MG63 (cell line): ENCODE data around the gene EIF4EBP2. TPM values are rescaled to one million over a fixed set of nuclear protein-coding genes. Genes with fewer than 3 reads are reported as not detected.
A peak's percentile ranks its signal among the peaks of the same experiment; 100 is the strongest.

Experiments
- DNase-seq: peaks from one replicate; pipeline ENCODE4 v3.0.0-alpha.2; 2020
- H3K27me3 ChIP-seq: fragments of 250-450 bp; sonication (Bioruptor Pico); 2 replicates; pipeline ENCODE4 v1.5.1; 2020; ENCODE audit warnings: mild to moderate bottlenecking, moderate library complexity
- H3K36me3 ChIP-seq: fragments of 250-450 bp; sonication (Bioruptor Pico); 2 replicates; pipeline ENCODE4 v1.5.1; 2020; ENCODE audit warnings: mild to moderate bottlenecking, moderate library complexity
- H3K4me3 ChIP-seq: fragments of 250-450 bp; sonication (Bioruptor Pico); 2 replicates; pipeline ENCODE4 v1.5.1; 2020; ENCODE audit warnings: mild to moderate bottlenecking, moderate library complexity
- H3K9me3 ChIP-seq: fragments of 250-450 bp; sonication (Bioruptor Pico); 2 replicates; pipeline ENCODE4 v1.5.1; 2020; ENCODE audit warnings: mild to moderate bottlenecking, moderate library complexity
- total RNA-seq: library from RNA; depleted of rRNA; stranded (reverse); fragments of >200 nt; shearing (Covaris generic); gene quantifications from 2 replicates; pipeline ENCODE4 v1.2.3, GENCODE V29; 2014; ENCODE audit warnings: low replicate concordance; rRNA removed

Gene EIF4EBP2, protein sequence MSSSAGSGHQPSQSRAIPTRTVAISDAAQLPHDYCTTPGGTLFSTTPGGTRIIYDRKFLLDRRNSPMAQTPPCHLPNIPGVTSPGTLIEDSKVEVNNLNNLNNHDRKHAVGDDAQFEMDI
- 5.1 and 6.1 TPM in 2 replicates for total RNA-seq

DNA sequence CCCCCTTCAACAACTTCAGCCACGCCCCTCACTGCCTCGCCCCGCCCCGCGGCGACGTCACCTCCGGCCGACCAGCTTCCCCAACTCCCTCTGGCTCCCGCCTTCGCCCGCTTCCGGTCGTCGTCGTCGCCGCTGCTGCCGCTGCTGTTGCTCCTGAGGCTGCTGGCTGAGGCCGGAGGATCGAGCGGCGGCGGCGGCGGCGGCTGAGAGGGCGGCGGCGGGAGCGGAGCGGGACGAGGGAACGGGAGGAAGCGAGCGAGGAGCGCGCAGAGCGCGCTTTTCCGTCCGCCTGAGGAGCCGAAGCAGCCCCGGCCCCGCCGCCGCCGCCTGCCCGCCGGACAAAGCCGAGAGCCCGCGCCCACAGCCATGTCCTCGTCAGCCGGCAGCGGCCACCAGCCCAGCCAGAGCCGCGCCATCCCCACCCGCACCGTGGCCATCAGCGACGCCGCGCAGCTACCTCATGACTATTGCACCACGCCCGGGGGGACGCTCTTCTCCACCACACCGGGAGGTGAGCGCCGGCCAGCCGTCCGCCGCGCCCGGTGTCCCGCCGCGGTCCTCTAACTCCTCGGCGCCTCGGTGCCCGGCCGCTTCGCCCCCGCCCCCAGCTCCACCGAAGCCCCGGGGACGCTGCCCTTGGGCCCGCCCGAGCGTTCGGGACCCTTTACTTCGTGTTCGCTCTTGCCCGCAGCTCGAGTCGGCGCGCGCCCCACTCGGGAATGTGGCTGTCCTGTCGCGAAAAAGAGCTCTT, at the start of gene EIF4EBP2:
Gene EIF4EBP2, plus strand, starts transcription at position 110 of the 751 bp plus-strand sequence. Its CDS starts 257 bp downstream, at position 367.
- H3K27me3 ChIP-seq = no peaks in the 10 kb centered on the region
- peak; percentile 95 for DNase-seq
- H3K36me3 ChIP-seq = peaks cover 4% of the 10 kb centered on the region; the same call in 1 of the 2 replicates
- no peaks in the 10 kb centered on the region for H3K9me3 ChIP-seq
- H3K4me3 ChIP-seq = peak within 1 kb of the TSS; percentile 72

DNA sequence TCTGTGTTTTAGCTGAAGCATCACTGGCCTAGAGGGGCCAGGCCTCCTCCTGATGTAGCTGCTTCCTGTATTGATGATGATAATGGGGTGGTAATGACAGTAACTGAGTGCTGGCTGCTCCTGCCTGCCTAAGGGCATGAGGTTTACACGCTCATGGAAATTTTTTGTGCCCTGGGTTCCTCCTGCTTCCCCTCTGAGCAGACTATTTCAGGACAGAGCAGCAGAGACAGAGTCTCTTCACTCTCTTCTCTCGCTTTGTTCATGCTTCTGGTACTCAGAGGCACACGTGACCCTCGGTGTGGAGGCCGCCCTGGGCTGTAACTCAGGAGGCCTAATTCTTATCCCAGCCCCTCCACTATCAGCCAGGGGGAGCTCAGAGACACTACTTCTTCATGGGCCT, 49.4 kb upstream of the EIF4EBP2 start:
- Histone ChIP-seq H3K9me3 (no peaks in the 10 kb centered on the region), H3K27me3 (no peaks in the 10 kb centered on the region), H3K4me3 (no peak overlapping the region), H3K36me3 (no peaks in the 10 kb centered on the region)
- no peak for DNase-seq

DNA sequence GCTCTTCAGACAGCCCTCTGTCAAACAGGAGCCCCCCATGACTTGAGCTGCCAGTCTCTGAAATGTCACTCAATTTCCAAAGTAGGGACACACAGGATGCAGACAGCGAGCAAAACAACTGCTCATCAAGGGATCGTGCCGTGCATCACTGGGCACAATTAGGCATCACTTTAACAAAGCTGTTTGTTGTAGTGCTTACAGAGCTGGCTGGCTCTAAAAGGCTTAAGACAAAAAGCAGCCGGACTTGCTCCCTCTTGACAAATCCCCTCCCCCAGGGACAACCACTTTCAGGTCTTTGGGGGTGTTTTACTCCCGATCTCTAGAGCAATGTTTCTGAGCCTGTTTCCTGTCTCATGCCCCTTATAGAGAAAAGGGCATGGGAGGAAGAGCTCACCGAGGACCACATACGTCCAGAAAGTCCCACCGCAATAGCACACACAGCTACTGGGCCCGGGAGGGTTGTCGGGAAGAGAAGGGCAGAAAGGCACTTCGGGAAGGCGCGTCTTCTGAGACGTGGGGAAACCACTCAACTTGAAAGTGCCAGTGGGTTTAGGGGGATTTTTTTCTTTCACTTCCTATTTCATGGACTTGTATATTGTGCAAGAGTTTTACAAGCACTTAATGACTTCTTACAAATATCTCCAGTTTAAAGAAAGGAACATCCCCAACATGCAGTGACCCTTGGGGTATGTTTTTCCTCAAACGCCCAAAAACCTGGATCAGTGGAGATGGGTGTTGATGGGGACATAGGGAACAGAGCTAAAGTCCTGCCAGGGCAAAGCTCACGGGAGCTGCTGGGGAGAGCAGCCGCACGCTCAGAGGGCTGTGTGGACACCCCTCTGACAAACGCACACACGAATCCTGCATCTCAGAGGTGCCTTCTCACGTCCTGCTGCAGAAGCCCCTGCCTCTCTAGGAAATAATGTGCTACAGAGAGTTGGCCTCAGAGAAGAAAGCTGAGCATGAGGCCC, 48.6 kb upstream of the EIF4EBP2 start:
- H3K27me3 ChIP-seq = no peaks in the 10 kb centered on the region
- no peak overlapping the region for H3K4me3 ChIP-seq
- no peak for DNase-seq

DNA sequence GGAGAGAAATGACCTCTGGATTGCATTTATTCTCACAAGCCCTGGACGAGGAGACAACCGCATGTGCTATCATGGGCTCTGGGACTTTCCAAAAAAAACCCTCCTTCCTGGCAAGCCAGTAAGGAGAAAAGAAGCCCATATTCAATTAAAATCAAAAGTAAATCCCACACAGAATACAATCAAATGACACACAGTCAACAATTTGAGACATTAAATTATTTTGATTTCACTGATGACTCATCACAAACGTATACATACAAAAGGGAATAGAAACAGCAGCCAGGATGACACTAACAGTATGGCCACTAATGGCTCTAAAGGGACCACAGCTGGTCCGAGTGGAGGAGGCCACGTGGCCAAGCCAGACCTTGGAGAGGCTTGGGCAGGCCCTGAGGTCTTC, 46.4 kb upstream of the EIF4EBP2 start:
- H3K36me3 ChIP-seq = no peaks in the 10 kb centered on the region
- H3K27me3 ChIP-seq = no peaks in the 10 kb centered on the region
- no peak overlapping the region for H3K4me3 ChIP-seq
- H3K9me3 ChIP-seq = no peaks in the 10 kb centered on the region
- peak; percentile 56 for DNase-seq

More for the DNA sequence above, 48.6 kb upstream of the EIF4EBP2 start:
- Histone ChIP-seq H3K36me3 (no peaks in the 10 kb centered on the region), H3K9me3 (no peaks in the 10 kb centered on the region)

DNA sequence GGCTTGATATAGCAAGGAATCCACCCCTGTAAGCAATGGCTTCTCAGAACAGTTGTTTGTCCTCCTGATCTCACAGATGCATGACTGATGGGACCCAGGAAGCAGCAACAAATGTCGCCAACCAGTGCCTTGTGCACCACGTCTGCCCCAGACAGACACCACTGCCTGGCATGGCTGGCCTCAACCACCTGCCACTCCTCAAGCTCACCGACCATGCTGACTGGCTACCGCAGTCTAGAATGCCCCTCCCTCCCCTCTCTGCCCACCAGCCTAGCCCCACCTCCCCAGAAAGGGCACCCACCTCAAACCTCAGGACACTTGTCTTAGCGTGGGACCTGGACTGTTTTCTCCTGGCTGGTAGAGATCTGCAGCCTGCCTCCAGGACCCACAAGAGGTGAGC, 45.5 kb upstream of the EIF4EBP2 start:
- no peaks in the 10 kb centered on the region for H3K9me3 ChIP-seq

DNA sequence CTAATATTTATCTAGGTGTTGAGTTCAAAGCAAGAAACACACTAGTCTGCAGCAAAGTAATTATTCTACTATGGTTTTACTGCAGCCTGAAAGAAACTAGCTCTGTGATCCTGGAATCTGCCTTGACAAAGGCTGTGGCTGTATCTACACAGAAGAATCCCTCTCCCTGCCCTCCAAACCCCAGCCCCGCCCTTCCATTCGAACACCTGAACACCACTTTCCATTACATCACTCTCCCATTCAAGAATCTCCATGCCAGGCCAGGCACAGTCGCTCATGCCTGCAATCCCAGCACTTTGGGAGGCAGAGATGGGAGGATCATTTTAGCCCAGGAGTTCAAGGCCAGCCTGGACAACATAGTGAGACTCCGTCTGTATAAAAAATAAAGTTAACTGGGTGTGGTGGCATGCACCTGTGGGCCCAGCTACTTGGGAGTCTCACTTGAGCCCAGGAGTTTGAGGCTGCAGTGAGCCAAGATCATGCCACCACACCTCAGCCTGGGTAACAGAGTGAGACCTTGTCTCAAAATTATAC, 44.9 kb upstream of the EIF4EBP2 start:
- no peak for DNase-seq
- H3K9me3 ChIP-seq = no peaks in the 10 kb centered on the region
- no peak overlapping the region for H3K4me3 ChIP-seq
- H3K36me3 ChIP-seq = no peaks in the 10 kb centered on the region
- no peaks in the 10 kb centered on the region for H3K27me3 ChIP-seq

More for the DNA sequence above, 45.5 kb upstream of the EIF4EBP2 start:
- no peak overlapping the region for H3K4me3 ChIP-seq
- no peaks in the 10 kb centered on the region for H3K36me3 ChIP-seq
- H3K27me3 ChIP-seq = no peaks in the 10 kb centered on the region
- no peak for DNase-seq

DNA sequence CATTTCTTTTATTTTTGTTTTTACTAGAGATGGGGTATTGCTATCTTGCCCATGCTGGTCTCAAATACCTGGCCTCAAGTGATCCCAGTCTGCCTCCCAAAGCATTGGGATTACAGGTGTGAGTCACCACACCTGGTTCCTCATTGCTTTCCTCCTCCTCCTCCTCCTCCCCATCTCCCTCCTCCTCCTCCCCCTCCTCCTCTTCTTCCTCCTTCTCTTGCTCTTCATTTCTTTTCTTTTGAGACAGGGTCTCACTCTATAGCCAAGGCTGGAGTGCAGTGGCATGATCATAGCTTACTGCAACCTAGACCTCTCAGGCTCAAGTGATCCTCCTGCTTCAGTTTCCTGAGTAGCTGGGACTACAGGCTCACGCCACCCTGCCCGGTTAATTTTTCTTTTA, 43.7 kb upstream of the EIF4EBP2 start:
- Histone ChIP-seq H3K9me3 (no peaks in the 10 kb centered on the region), H3K27me3 (no peaks in the 10 kb centered on the region), H3K36me3 (no peaks in the 10 kb centered on the region), H3K4me3 (no peak overlapping the region)
- no peak for DNase-seq

DNA sequence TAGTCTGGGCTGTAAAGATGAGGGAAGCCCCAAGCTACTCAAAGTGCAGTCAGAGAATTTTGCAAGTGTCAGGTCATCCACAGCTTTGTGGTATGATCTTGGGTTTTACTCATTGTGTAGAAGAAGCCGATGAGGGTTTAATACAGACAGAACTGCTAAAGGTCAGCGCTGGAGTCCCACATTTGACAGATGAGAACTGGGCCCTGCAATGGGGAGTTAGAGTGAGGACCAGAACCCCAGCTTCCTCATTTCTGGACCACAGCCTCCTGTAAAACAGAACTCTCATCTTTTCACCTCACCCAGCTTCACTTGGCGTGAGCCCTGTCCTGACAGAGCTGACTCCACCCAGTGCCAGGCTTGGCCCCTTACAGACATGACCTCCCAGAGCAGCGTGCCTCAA, 41.6 kb upstream of the EIF4EBP2 start:
- H3K4me3 ChIP-seq = no peak overlapping the region
- no peaks in the 10 kb centered on the region for H3K36me3 ChIP-seq
- DNase-seq = no peak
- no peaks in the 10 kb centered on the region for H3K27me3 ChIP-seq
- no peaks in the 10 kb centered on the region for H3K9me3 ChIP-seq

DNA sequence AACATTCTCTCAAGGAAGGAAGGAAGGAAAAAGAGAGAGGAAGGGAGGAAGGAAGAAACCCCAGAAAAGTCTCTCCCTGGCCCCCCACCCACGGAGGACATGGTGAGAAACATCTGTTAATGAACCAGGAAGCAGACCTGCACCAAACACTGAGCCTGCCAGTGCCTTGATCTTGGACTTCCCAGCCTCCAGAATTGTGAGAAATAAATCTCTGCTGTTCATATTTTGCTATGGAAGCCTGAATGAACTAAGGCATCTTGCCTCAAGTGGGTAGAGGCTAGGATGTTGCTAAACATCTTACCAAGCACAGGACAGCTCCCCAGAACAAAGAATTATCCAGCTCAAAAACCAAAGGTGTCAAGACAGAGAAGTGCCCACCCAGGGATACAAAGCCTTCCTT, 40.7 kb upstream of the EIF4EBP2 start:
- no peak overlapping the region for H3K4me3 ChIP-seq
- no peaks in the 10 kb centered on the region for H3K27me3 ChIP-seq
- H3K36me3 ChIP-seq = no peaks in the 10 kb centered on the region
- no peak for DNase-seq
- no peaks in the 10 kb centered on the region for H3K9me3 ChIP-seq

DNA sequence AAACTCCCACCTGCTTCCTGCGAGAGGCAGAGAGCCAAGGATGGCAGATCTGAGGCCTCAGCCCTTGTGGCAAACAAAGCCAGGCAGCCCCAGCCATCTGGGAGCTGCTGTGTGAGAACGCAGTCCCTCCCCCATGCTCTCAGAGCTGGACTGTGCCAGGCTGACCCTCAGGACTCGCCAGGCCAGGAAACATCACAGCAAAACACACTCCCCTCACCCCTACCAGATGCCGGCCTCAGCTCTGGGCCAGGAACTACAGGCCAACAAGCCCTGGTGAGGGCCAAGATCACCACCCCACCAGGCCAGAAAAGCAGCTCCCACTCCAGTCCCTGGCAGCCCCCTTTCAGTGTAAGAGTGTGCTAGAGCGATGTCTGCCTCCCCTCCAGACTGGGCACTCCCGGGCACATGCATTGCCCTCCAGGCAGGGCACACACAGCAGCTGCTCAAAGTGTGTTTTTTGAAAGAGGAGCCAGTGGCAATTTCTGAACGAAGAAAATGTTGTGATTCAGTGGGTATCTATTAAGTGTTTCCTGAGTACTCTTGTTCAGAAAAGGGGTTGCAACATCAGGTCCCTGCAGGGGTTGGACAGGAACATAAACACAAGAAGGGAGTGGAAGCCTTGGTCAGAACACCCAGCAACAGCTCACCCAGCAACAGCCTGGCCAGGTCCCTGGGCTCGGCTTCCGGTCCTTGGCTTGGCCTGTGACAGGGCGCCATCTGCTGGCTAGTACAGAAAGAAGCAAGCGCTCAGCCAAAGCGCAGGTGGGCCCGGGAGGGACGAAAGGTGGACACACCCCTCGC, 39.8 kb upstream of the EIF4EBP2 start:
- no peaks in the 10 kb centered on the region for H3K9me3 ChIP-seq
- no peak overlapping the region for H3K4me3 ChIP-seq
- no peaks in the 10 kb centered on the region for H3K36me3 ChIP-seq
- H3K27me3 ChIP-seq = no peaks in the 10 kb centered on the region
- peak; percentile 94 for DNase-seq

DNA sequence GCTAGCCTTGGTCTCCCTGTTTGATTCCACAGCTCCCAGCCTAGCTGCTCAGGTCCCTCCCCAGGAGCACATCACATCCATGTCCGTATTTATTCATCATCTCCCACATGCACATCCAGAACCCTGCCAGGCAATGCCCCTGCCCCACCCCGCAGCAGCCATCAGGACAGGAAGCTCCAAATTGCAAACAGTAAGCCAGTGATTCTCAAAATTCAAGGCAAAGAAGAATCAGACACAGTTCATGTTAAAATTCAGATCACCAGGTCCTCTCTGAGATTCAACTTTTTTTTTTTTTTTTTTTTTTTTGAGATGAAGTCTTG, 39.2 kb upstream of the EIF4EBP2 start:
- Histone ChIP-seq H3K27me3 (no peaks in the 10 kb centered on the region), H3K9me3 (no peaks in the 10 kb centered on the region), H3K36me3 (no peaks in the 10 kb centered on the region), H3K4me3 (no peak overlapping the region)
- DNase-seq = no peak

DNA sequence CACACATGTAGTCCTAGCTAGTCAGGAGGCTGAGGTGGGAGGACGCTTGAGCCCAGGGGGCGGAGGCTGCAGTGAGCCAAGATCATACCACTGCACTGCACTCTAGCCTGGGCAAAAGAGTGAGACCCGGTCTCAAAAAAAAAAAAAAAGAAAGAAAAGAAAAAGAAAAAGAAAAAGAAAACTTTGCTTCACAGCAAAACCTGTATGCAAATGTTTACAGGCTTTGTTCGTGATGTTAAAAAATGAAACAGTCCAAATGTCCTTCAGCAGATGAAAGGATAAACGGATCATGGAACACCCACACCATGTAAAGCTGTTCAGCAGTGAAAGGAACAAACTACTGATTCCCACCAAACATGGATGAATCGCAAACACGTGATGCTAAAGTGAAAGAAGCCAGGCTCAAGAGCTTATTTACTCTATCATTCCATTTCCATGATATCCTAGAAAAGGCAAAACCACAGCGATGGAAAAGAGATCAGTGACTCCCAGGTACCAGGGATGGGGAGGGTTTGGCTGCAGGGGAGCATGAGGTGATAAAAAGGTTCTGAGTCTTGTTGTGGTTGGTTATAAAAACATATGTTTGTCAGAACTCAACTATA, 36.6 kb upstream of the EIF4EBP2 start:
- H3K27me3 ChIP-seq = no peaks in the 10 kb centered on the region
- H3K9me3 ChIP-seq = no peaks in the 10 kb centered on the region
- no peak overlapping the region for H3K4me3 ChIP-seq
- no peak for DNase-seq
- H3K36me3 ChIP-seq = no peaks in the 10 kb centered on the region

DNA sequence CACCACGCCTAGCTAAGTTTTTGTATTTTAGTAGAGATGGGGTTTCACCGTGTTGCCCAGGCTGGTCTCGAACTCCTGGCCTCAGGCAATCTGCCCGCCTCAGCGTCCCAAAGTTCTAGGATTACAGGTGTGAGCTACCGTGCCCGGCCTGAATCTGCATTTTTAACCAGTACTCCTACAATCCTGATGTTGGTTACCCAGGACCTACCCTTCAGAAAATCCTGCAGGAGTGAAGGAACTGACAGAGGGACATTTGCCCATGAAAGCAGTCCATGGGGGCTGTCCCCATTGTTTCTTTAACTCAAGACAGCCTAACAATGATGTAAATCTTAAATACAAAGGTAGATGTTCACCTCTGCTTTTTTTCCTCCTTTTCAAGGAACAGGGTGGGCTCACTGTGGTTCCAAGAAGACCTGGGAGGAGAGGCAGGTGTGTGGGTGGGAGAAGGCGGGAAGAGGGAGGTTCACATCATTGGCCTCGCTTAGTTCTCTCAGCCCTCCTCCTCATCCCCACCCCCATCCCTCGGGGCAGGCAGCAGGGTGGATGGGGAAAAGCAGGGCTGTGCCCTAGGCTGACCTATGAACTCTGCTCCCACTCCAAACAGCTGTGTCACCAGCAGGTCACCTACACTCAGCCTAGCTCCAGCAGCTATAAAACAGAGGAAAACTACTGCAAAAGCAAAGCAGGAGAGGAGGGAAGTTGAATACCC, 35.0 kb upstream of the EIF4EBP2 start:
- Histone ChIP-seq H3K27me3 (no peaks in the 10 kb centered on the region), H3K9me3 (no peaks in the 10 kb centered on the region), H3K36me3 (no peaks in the 10 kb centered on the region), H3K4me3 (no peak overlapping the region)
- DNase-seq = no peak

DNA sequence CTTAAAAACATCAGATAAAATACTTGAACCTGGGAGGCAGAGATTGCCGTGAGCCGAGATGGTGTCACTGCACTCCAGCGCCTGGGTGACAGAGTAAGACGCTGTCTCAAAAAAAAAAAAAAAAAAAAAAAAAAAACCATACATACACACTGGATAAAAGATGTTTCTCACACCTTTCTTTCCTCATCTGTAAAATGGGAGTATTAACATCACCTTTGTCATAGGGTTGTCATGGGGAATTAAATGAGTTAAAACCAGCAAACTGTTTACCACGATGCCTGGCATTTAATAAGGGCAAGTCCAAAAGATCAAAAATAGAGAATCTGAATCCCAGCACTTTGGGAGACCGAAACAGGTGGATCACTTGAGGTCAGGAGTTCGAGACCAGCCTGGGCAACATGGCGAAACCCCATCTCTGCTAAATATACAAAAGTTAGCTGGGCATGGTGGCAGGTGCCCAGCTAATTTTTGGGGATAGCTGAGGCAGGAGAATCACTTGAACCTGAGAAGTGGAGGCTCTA, 34.4 kb upstream of the EIF4EBP2 start:
- no peaks in the 10 kb centered on the region for H3K9me3 ChIP-seq
- H3K27me3 ChIP-seq = no peaks in the 10 kb centered on the region
- H3K4me3 ChIP-seq = no peak overlapping the region
- H3K36me3 ChIP-seq = no peaks in the 10 kb centered on the region
- no peak for DNase-seq

DNA sequence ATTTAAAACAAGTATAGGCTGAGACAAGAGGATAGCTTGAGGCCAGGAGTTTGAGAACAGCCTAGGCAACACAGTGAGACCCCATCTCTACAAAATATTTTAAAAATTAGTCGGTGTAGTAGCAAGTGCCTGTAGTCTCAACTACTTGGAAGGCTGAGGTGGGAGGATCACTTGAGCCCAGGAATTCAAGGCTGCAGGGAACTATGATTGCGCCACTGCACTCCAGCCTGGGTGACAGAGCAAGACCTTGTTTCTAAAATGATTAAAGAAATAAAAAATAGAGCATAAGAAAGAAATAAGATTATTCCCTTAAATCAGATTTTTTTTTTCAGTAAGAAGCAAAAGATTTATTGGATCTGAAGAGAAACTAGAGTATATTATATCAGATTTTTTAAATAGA, 33.2 kb upstream of the EIF4EBP2 start:
- Histone ChIP-seq H3K9me3 (no peaks in the 10 kb centered on the region), H3K36me3 (no peaks in the 10 kb centered on the region), H3K27me3 (no peaks in the 10 kb centered on the region), H3K4me3 (no peak overlapping the region)
- no peak for DNase-seq
